CD14-positive monocyte (primary cell): ENCODE measurements around the gene BID. TPM values are rescaled to one million over a fixed set of nuclear protein-coding genes. Genes with fewer than 3 reads are reported as not detected.
"Not testable (repeated sequence)": the region's sequence is repeated elsewhere in the genome, so short reads cannot be mapped to it uniquely, and the experiment has no call there.

Source experiments
- DNase-seq, 3 donors: peaks; one replicate each; pipeline ENCODE4 v3.0.0-alpha.2; 2011 to 2022
- H2AFZ ChIP-seq: 2 replicates; pipeline ENCODE4 v1.6.0; 2012; ENCODE audit warnings: mild to moderate bottlenecking, low read depth, low read length, inconsistent platforms; ENCODE audit not compliant: insufficient read depth, poor library complexity, severe bottlenecking
- H3K27ac ChIP-seq, 2 donors: 1 replicate in 1 of 2; 2 replicates in 1 of 2; pipeline ENCODE4 v1.5.1; 2012 to 2013; ENCODE audit warnings: low read length in 2 of 2, control low read depth in 1 of 2, inconsistent platforms in 1 of 2, low read depth in 1 of 2, mild to moderate bottlenecking in 1 of 2
- H3K27me3 ChIP-seq, 2 donors: one replicate each; pipeline versions ENCODE4 v1.6.0 to v1.6.1; 2011 to 2013; ENCODE audit warnings: low read length in 2 of 2; ENCODE audit not compliant: control insufficient read depth in 2 of 2, insufficient read depth in 2 of 2
- H3K36me3 ChIP-seq, 2 donors: replicated peaks in 1 of 2; 1 replicate in 1 of 2; 2 replicates in 1 of 2; pipeline versions ENCODE4 v1.5.1 to v1.6.1; 2012 to 2013; ENCODE audit warnings: low read length in 2 of 2, control low read depth in 1 of 2, inconsistent platforms in 1 of 2, mild to moderate bottlenecking in 1 of 2; ENCODE audit not compliant: insufficient read depth in 2 of 2, control insufficient read depth in 1 of 2
- H3K4me1 ChIP-seq, 2 donors: 1 replicate in 1 of 2; 2 replicates in 1 of 2; pipeline versions ENCODE4 v1.5.1 to v1.6.1; 2012 to 2013; ENCODE audit warnings: low read length in 2 of 2, control low read depth in 1 of 2, inconsistent platforms in 1 of 2, mild to moderate bottlenecking in 1 of 2, moderate library complexity in 1 of 2; ENCODE audit not compliant: insufficient read depth in 2 of 2, control insufficient read depth in 1 of 2
- H3K4me2 ChIP-seq: replicated peaks from 2 replicates; pipeline ENCODE3; 2012; ENCODE audit warnings: low read length, moderate library complexity, mild to moderate bottlenecking; ENCODE audit not compliant: poor library complexity, severe bottlenecking; ENCODE audit errors: extremely low read depth
- H3K4me3 ChIP-seq, 3 experiments: fragments of 200-600 bp in 1 of 3; sonication (generic) in 1 of 3; replicated peaks in 1 of 3; 1 replicate in 2 of 3; 2 replicates in 1 of 3; pipeline ENCODE4 v1.5.1; 2011 to 2013; ENCODE audit warnings: low read length in 3 of 3, mild to moderate bottlenecking in 3 of 3, control low read depth in 2 of 3, low read depth in 2 of 3, inconsistent platforms in 1 of 3, moderate library complexity in 1 of 3
- H3K79me2 ChIP-seq: 2 replicates; pipeline ENCODE4 v1.6.0; 2012; ENCODE audit warnings: mild to moderate bottlenecking, control low read depth, inconsistent platforms, low read length, moderate library complexity; ENCODE audit not compliant: insufficient read depth
- H3K9ac ChIP-seq: 2 replicates; pipeline ENCODE4 v1.6.0; 2017; ENCODE audit warnings: low read length, mild to moderate bottlenecking; ENCODE audit not compliant: insufficient read depth, poor library complexity, severe bottlenecking
- H3K9me3 ChIP-seq, 2 donors: replicated peaks in 1 of 2; 1 replicate in 1 of 2; 2 replicates in 1 of 2; pipeline versions ENCODE4 v1.5.1 to v1.6.1; 2012 to 2013; ENCODE audit warnings: low read length in 2 of 2, control low read depth in 1 of 2; ENCODE audit not compliant: control insufficient read depth in 1 of 2, insufficient read depth in 1 of 2
- H4K20me1 ChIP-seq: 2 replicates; pipeline ENCODE4 v1.6.0; 2012; ENCODE audit warnings: mild to moderate bottlenecking, low read length, control low read depth, moderate library complexity; ENCODE audit not compliant: insufficient read depth
- H3K27ac Mint-ChIP-seq, 7 donors: one replicate each; pipeline ENCODE4 v1.8.0; 2020; ENCODE audit warnings: mild to moderate bottlenecking in 7 of 7, mixed read lengths in 7 of 7, moderate library complexity in 6 of 7, inconsistent platforms in 2 of 7
- H3K27me3 Mint-ChIP-seq, 3 donors: one replicate each; pipeline ENCODE4 v1.8.0; 2021 to 2022; ENCODE audit warnings: low read depth in 3 of 3, mild to moderate bottlenecking in 3 of 3, mixed read lengths in 3 of 3, moderate library complexity in 3 of 3, inconsistent platforms in 1 of 3
- H3K36me3 Mint-ChIP-seq, 2 donors: one replicate each; pipeline ENCODE4 v1.8.0; 2020; ENCODE audit warnings: mixed read lengths in 2 of 2, inconsistent platforms in 1 of 2, mild to moderate bottlenecking in 1 of 2
- H3K4me1 Mint-ChIP-seq: one replicate; pipeline ENCODE4 v1.8.0; 2020; ENCODE audit warnings: mild to moderate bottlenecking, mixed read lengths
- H3K4me3 Mint-ChIP-seq, 2 donors: one replicate each; pipeline ENCODE4 v1.8.0; 2020; ENCODE audit warnings: mild to moderate bottlenecking in 2 of 2, mixed read lengths in 2 of 2, moderate library complexity in 1 of 2
- H3K9me3 Mint-ChIP-seq, 7 donors: one replicate each; pipeline ENCODE4 v1.8.0; 2020 to 2022; ENCODE audit warnings: mixed read lengths in 7 of 7, mild to moderate bottlenecking in 6 of 7, moderate library complexity in 6 of 7, inconsistent platforms in 2 of 7
- CTCF ChIP-seq: fragments of 200-600 bp; IDR thresholded peaks from one replicate; pipeline ENCODE4 v1.8.0; 2022; ENCODE audit warnings: antibody characterized with exemption, mild to moderate bottlenecking
- WGBS: methylation state at CpG from one replicate; pipeline ENCODE4 v1.1.5; 2013; ENCODE audit warnings: missing lambda C conversion rate; ENCODE audit not compliant: insufficient coverage; 5-methylcytosine and 5-hydroxymethylcytosine counted together
- intact Hi-C, 2 donors: fragments of 100-400 bp; cut with micrococcal nuclease; formaldehyde crosslinking; loops; one replicate each; pipeline versions ENCODE4 v1.15.0 to v1.15.1; 2023
- polyA plus RNA-seq, 3 donors: library from polyadenylated mRNA; depleted of rRNA in 1 of 3; unstranded in 2 of 3; stranded (reverse) in 1 of 3; fragments of 300-500 nt in 2 of 3; fragments of >200 nt in 1 of 3; fragmentation: Illumina TruSeq in 2 of 3; gene quantifications; 1 replicate in 2 of 3; 2 replicates in 1 of 3; pipeline ENCODE4 v1.2.3, GENCODE V29; 2012 to 2021

BID gene
- polyA plus RNA-seq, 3 donors = 199 to 423 (median 391) TPM

GRCh38 chr22:17697196-17697595 is 77.1 kb downstream of the BID start:
- peak in 2 of 3 donors; percentile 21 to 24 for DNase-seq
- H3K27me3 Mint-ChIP-seq, H3K27me3 ChIP-seq, H4K20me1 ChIP-seq, H3K9me3 Mint-ChIP-seq, H3K4me3 ChIP-seq, H3K9ac ChIP-seq, H3K9me3 ChIP-seq, intact Hi-C loops, H2AFZ ChIP-seq: not testable (repeated sequence)
- peaks cover 44% of the 10 kb centered on the region for H3K4me1 Mint-ChIP-seq
- peak overlapping the region in 1 of 2 donors; percentile 12 for H3K4me3 Mint-ChIP-seq
- H3K27ac ChIP-seq = peak overlapping the region; percentile 18 to 34
- H3K4me2 ChIP-seq = peak overlapping the region; percentile 22
- peaks cover 23 to 32% of the 10 kb centered on the region in 2 donors for H3K36me3 Mint-ChIP-seq
- peaks cover 56% of the 10 kb centered on the region for H3K79me2 ChIP-seq
- peaks cover 11 to 25% of the 10 kb centered on the region in 2 donors for H3K36me3 ChIP-seq
- 50% methylated on average over 4 of the region's 10 CpGs for WGBS
- peak overlapping the region in 5 of 7 donors; percentile 50 to 80 (median 58) for H3K27ac Mint-ChIP-seq
- peaks cover 39 to 50% of the 10 kb centered on the region in 2 donors for H3K4me1 ChIP-seq

- Histone ChIP-seq H4K20me1 (no peaks in the 10 kb centered on the region), H3K4me3 (no peak overlapping the region), H2AFZ (no peak overlapping the region), H3K27me3 (no peaks in the 10 kb centered on the region), H3K4me1 (peaks cover 39 to 56% of the 10 kb centered on the region in 2 donors), H3K36me3 (peaks cover 15 to 27% of the 10 kb centered on the region in 2 donors), H3K9me3 (no peaks in the 10 kb centered on the region), H3K79me2 (peaks cover 63% of the 10 kb centered on the region), H3K9ac (no peak overlapping the region), H3K4me2 (no peak overlapping the region), H3K27ac (peak overlapping the region in 1 of 2 donors; percentile 18)
- no CpG with 5 or more reads among the region's 5 CpGs for WGBS
- no peak for TF ChIP-seq CTCF
- Mint-ChIP-seq H3K9me3 (peaks cover 0 to 4% (median 0%) of the 10 kb centered on the region in 7 donors), H3K36me3 (peaks cover 23 to 35% of the 10 kb centered on the region in 2 donors), H3K27ac (peak overlapping the region in 1 of 7 donors; percentile 5), H3K4me1 (peaks cover 53% of the 10 kb centered on the region), H3K4me3 (no peak overlapping the region), H3K27me3 (no peaks in the 10 kb centered on the region)
- no peak for DNase-seq
- intact Hi-C loops = no loop called here
These were observed 78.3 kb downstream of the BID start for GRCh38 chr22:17695986-17696385.
